Measurements from ENCODE around the gene ST8SIA1. TPM values are rescaled to one million over a fixed set of nuclear protein-coding genes. Genes with fewer than 3 reads are reported as not detected.

The ST8SIA1 gene
- total and polyA plus RNA-seq, 2 of the 8 experiments (the other 6 are each of a cell fraction or from before 2014, with no cell fraction given), result 1.9 to 4.4 TPM

GRCh38 chr12:22268406-22268805 is 66.1 kb downstream of the ST8SIA1 start (continued):
- no peak for TF ChIP-seq USF2 (IDR thresholded peaks at IDR 0.05; ENCODE audit: low read length)
- no peak for TF ChIP-seq MAX (IDR thresholded peaks at IDR 0.05)
